Spleen (tissue), 11 donors: Measurements from ENCODE around the gene SELENOP. TPM values are rescaled to one million over a fixed set of nuclear protein-coding genes. Genes with fewer than 3 reads are reported as not detected.
A peak's percentile ranks its signal among the peaks of the same experiment; 100 is the strongest.

Experiments used
- DNase-seq: peaks from one replicate; pipeline ENCODE4 v3.0.0-alpha.2; 2020
- H3K27ac ChIP-seq, 8 donors: fragments of 200-600 bp; sonication (generic) in 7 of 8; 1 replicate in 4 of 8; 2 replicates in 4 of 8; pipeline versions ENCODE4 v1.5.0 to v1.8.0; 2016 to 2021; ENCODE audit warnings: inconsistent platforms in 4 of 8, mild to moderate bottlenecking in 4 of 8, moderate library complexity in 1 of 8
- H3K27me3 ChIP-seq, 7 donors: fragments of 200-600 bp; sonication (generic) in 6 of 7; replicated peaks in 1 of 7; 1 replicate in 4 of 7; 2 replicates in 3 of 7; pipeline versions ENCODE4 v1.5.0 to v1.8.0; 2016 to 2021; ENCODE audit warnings: inconsistent platforms in 3 of 7, mild to moderate bottlenecking in 1 of 7
- H3K36me3 ChIP-seq, 6 donors: fragments of 200-600 bp; sonication (generic) in 5 of 6; 1 replicate in 4 of 6; 2 replicates in 2 of 6; pipeline versions ENCODE4 v1.5.0 to v1.8.0; 2016 to 2021; ENCODE audit warnings: inconsistent platforms in 2 of 6
- H3K4me1 ChIP-seq, 6 donors: fragments of 200-600 bp; sonication (generic) in 5 of 6; 1 replicate in 3 of 6; 2 replicates in 3 of 6; pipeline versions ENCODE4 v1.5.0 to v1.8.0; 2016 to 2021; ENCODE audit warnings: inconsistent platforms in 3 of 6
- H3K4me3 ChIP-seq, 8 donors: fragments of 200-600 bp; sonication (generic) in 7 of 8; 1 replicate in 4 of 8; 2 replicates in 4 of 8; pipeline versions ENCODE4 v1.5.0 to v1.8.0; 2016 to 2021; ENCODE audit warnings: inconsistent platforms in 4 of 8, mild to moderate bottlenecking in 4 of 8, moderate library complexity in 2 of 8
- H3K9me3 ChIP-seq, 8 donors: fragments of 200-600 bp; sonication (generic) in 7 of 8; 1 replicate in 4 of 8; 2 replicates in 4 of 8; pipeline versions ENCODE4 v1.5.0 to v1.8.0; 2016 to 2021; ENCODE audit warnings: inconsistent platforms in 4 of 8
- CTCF ChIP-seq, 11 experiments: fragments of 200-600 bp in 7 of 11; fragments of 450-650 bp in 4 of 11; sonication (generic) in 4 of 11; IDR thresholded peaks in 8 of 11; conservative IDR thresholded peaks in 3 of 11; 1 replicate in 7 of 11; 2 replicates in 4 of 11; pipeline versions ENCODE4 v1.4.0 to v1.8.0; 2016 to 2021; ENCODE audit warnings: antibody characterized with exemption in 11 of 11, inconsistent platforms in 4 of 11, mild to moderate bottlenecking in 1 of 11
- POLR2A ChIP-seq, 3 donors: fragments of 450-650 bp; IDR thresholded peaks; one replicate each; pipeline ENCODE4 v1.5.1; 2017; ENCODE audit warnings: antibody characterized with exemption in 3 of 3, mild to moderate bottlenecking in 1 of 3
- POLR2AphosphoS5 ChIP-seq, 3 donors: sonication (generic); formaldehyde crosslinking; IDR thresholded peaks; one replicate each; pipeline ENCODE4 v1.5.1; 2017; ENCODE audit warnings: antibody characterized with exemption in 3 of 3
- WGBS, 5 donors: extraction: QIAGEN DNeasy Blood & Tissue Kit in 3 of 5; methylation state at CpG; one replicate each; pipeline versions ENCODE4 v1.1.5 to v1.1.7; 2013 to 2018; 5-methylcytosine and 5-hydroxymethylcytosine counted together
- intact Hi-C: fragments of 100-400 bp; cut with DNase I; formaldehyde crosslinking; loops from one replicate; pipeline ENCODE4 v1.15.0; 2023; ENCODE audit warnings: low total_unique reads
- polyA plus RNA-seq, 3 donors: library from polyadenylated mRNA; stranded (reverse); fragments of 200-250 nt; gene quantifications; one replicate each; pipeline ENCODE4 v1.2.1, GENCODE V29; 2013
- total RNA-seq, 7 donors: library from RNA; depleted of rRNA in 3 of 7; stranded (reverse); fragments of >200 nt in 3 of 7; fragmentation: NEBNext Ultra II Directional in 4 of 7; extraction: Animal tissue kit (Norgen Biotek cat#: 25700) in 4 of 7; gene quantifications; one replicate each; pipeline versions ENCODE4 v1.1.0 to v1.2.1, GENCODE V29; 2016 to 2021
- donor health status: healthy with polysubstance abuse.
- donor health status: DM: no; HTN: no; CAD: no; lungs with moderate emphysema.
- donor health status: DM: no; HTN: no; CAD: no.
- donor health status: Bipolar disorder and iron deficiency.
- donor health status: healthy.
- donor health status: DM: no; HTN: no; CAD: no.
- donor health status: DM: yes; HTN: yes; CAD: no.

SELENOP gene
- total and polyA plus RNA-seq, 10 donors = 98.7 to 2,596 (median 950) TPM

GRCh38 chr5:42842921-42843641 lies 31.4 kb upstream of the SELENOP start:
- WGBS, 5 donors = 65 to 89% (median 80%) methylated on average over 4 of the region's 4 CpGs
- Histone ChIP-seq H3K9me3 (no peaks in the 10 kb centered on the region), H3K4me3 (no peak overlapping the region), H3K27me3 (no peaks in the 10 kb centered on the region), H3K4me1 (peaks cover 0 to 8% (median 0%) of the 10 kb centered on the region in 6 donors), H3K36me3 (no peaks in the 10 kb centered on the region), H3K27ac (no peak overlapping the region)
- intact Hi-C loops = no loop called here
- no peak for DNase-seq
- TF ChIP-seq POLR2A (IDR thresholded peaks at IDR 0.05) (no peak), POLR2AphosphoS5 (IDR thresholded peaks at IDR 0.05) (no peak), CTCF (IDR thresholded peaks at IDR 0.05 in 8 of 11, conservative IDR thresholded peaks at IDR 0.05 in 3 of 11) (no peak)

GRCh38 chr5:42840842-42841567 lies 29.3 kb upstream of the SELENOP start:
- H3K4me1 ChIP-seq = peaks cover 0 to 8% (median 0%) of the 10 kb centered on the region in 6 donors
- TF ChIP-seq POLR2A (IDR thresholded peaks at IDR 0.05) (no peak), POLR2AphosphoS5 (IDR thresholded peaks at IDR 0.05) (no peak)
- no peak for DNase-seq
- WGBS, 5 donors = 75 to 89% (median 84%) methylated on average over 5 of the region's 5 CpGs
- H3K36me3 ChIP-seq = no peaks in the 10 kb centered on the region
- H3K27me3 ChIP-seq = no peaks in the 10 kb centered on the region
- no peak overlapping the region for H3K4me3 ChIP-seq
- intact Hi-C loops = no loop called here
- H3K9me3 ChIP-seq = peaks cover 0 to 10% (median 0%) of the 10 kb centered on the region in 8 donors
- H3K27ac ChIP-seq = peak overlapping the region in 4 of 8 donors; percentile 37 to 73 (median 53)

GRCh38 chr5:42840269-42840668 lies 28.6 kb upstream of the SELENOP start:
- 13 to 33% (median 14%) methylated on average over 6 of the region's 6 CpGs for WGBS, 5 donors

GRCh38 chr5:42839196-42839595 lies 27.5 kb upstream of the SELENOP start:
- H3K4me3 ChIP-seq = no peak overlapping the region
- WGBS, 5 donors = 77 to 84% (median 81%) methylated on average over 3 of the region's 3 CpGs
- H3K4me1 ChIP-seq = peaks cover 0 to 8% (median 0%) of the 10 kb centered on the region in 6 donors
- intact Hi-C loops = no loop called here
- peaks cover 0 to 11% (median 0%) of the 10 kb centered on the region in 8 donors for H3K9me3 ChIP-seq
- TF ChIP-seq POLR2A (IDR thresholded peaks at IDR 0.05) = no peak
- no peak for TF ChIP-seq POLR2AphosphoS5 (IDR thresholded peaks at IDR 0.05)
- no peak for TF ChIP-seq CTCF (IDR thresholded peaks at IDR 0.05 in 8 of 11, conservative IDR thresholded peaks at IDR 0.05 in 3 of 11)
- no peaks in the 10 kb centered on the region for H3K36me3 ChIP-seq
- H3K27me3 ChIP-seq = no peaks in the 10 kb centered on the region
- no peak for DNase-seq
- peak overlapping the region in 2 of 8 donors; percentile 39 to 51 for H3K27ac ChIP-seq

More at GRCh38 chr5:42840269-42840668, 28.6 kb upstream of the SELENOP start:
- Histone ChIP-seq H3K27ac (peak overlapping the region in 6 of 8 donors; percentile 33 to 73 (median 44)), H3K4me1 (peaks cover 0 to 8% (median 0%) of the 10 kb centered on the region in 6 donors), H3K9me3 (peaks cover 0 to 11% (median 0%) of the 10 kb centered on the region in 8 donors), H3K27me3 (no peaks in the 10 kb centered on the region), H3K36me3 (no peaks in the 10 kb centered on the region), H3K4me3 (peak overlapping the region in 1 of 8 donors; percentile 3)
- TF ChIP-seq POLR2AphosphoS5 (IDR thresholded peaks at IDR 0.05) (peak in 1 of 3 donors; percentile 65), POLR2A (IDR thresholded peaks at IDR 0.05) (no peak), CTCF (IDR thresholded peaks at IDR 0.05 in 8 of 11, conservative IDR thresholded peaks at IDR 0.05 in 3 of 11) (no peak)
- intact Hi-C loops = no loop called here
- no peak for DNase-seq
